Peyer's patch (tissue), 4 donors: ENCODE results near the gene TLR9. TPM values are rescaled to one million over a fixed set of nuclear protein-coding genes. Genes with fewer than 3 reads are reported as not detected.

ENCODE experiments used
- DNase-seq, 3 donors: peaks; one replicate each; pipeline ENCODE4 v3.0.0-alpha.2; 2017 to 2019
- H3K27ac ChIP-seq, 4 donors: fragments of 200-600 bp; sonication (generic); one replicate each; pipeline ENCODE4 v1.5.1; 2016 to 2019
- H3K27me3 ChIP-seq, 2 donors: fragments of 200-600 bp; sonication (generic); one replicate each; pipeline ENCODE4 v1.5.1; 2019
- H3K36me3 ChIP-seq, 3 donors: fragments of 200-600 bp; sonication (generic); one replicate each; pipeline ENCODE4 v1.5.1; 2016 to 2019
- H3K4me1 ChIP-seq, 4 donors: fragments of 200-600 bp; sonication (generic); one replicate each; pipeline ENCODE4 v1.5.1; 2016 to 2019
- H3K4me3 ChIP-seq, 4 donors: fragments of 200-600 bp; sonication (generic); 1 replicate in 3 of 4; 2 replicates in 1 of 4; pipeline ENCODE4 v1.5.1; 2016 to 2019; ENCODE audit warnings: mild to moderate bottlenecking in 1 of 4
- H3K9me3 ChIP-seq, 4 donors: fragments of 200-600 bp; sonication (generic); one replicate each; pipeline ENCODE4 v1.5.1; 2016 to 2019; ENCODE audit warnings: mild to moderate bottlenecking in 1 of 4
- POLR2A ChIP-seq, 2 donors: fragments of 450-650 bp; IDR thresholded peaks; one replicate each; pipeline ENCODE4 v1.5.1; 2017; ENCODE audit warnings: antibody characterized with exemption in 2 of 2, mild to moderate bottlenecking in 2 of 2, moderate library complexity in 2 of 2
- total RNA-seq, 4 donors: library from RNA; depleted of rRNA; stranded (reverse); fragments of >200 nt; gene quantifications; one replicate each; pipeline ENCODE4 v1.1.0, GENCODE V29; 2016
- TF ChIP-seq, protein P1 (sequence below), 6 experiments: fragments of 450-650 bp in 4 of 6; fragments of 200-600 bp in 2 of 6; sonication (generic) in 1 of 6; IDR thresholded peaks; one replicate each; pipeline ENCODE4 v1.5.1; 2017 to 2019; ENCODE audit warnings: antibody characterized with exemption in 6 of 6, mild to moderate bottlenecking in 3 of 6, moderate library complexity in 1 of 6

TLR9 gene
- total RNA-seq, 4 donors from 2014 or later: 0.27 to 1.7 TPM; not detected in 2

DNA sequence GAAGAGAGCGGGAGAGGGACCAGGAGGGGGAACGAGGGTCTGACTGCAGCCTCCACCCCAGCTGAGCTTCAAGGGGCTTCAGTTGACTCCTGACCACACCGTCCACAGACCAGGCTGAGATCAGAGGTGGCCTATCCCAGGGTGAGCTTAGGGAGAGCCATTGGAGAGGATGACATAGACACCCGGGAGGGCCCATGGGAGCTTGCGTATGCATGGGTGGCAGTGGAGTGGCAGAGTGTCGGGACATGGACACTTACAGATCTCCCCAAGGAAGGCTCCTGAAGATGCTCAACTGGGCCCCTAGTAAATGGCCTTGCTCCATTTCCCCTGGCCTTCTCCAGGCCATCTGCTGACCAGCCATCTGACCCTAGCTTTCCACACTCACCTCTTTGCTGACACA lies 40.1 kb downstream of the TLR9 start:
- Histone ChIP-seq H3K36me3 (no peaks in the 10 kb centered on the region), H3K9me3 (no peaks in the 10 kb centered on the region), H3K4me3 (no peak overlapping the region), H3K4me1 (no peaks in the 10 kb centered on the region), H3K27ac (no peak overlapping the region), H3K27me3 (no peaks in the 10 kb centered on the region)
- no peak for DNase-seq
- no peak for TF ChIP-seq POLR2A (IDR thresholded peaks at IDR 0.05)
- TF ChIP-seq, protein P1, sequence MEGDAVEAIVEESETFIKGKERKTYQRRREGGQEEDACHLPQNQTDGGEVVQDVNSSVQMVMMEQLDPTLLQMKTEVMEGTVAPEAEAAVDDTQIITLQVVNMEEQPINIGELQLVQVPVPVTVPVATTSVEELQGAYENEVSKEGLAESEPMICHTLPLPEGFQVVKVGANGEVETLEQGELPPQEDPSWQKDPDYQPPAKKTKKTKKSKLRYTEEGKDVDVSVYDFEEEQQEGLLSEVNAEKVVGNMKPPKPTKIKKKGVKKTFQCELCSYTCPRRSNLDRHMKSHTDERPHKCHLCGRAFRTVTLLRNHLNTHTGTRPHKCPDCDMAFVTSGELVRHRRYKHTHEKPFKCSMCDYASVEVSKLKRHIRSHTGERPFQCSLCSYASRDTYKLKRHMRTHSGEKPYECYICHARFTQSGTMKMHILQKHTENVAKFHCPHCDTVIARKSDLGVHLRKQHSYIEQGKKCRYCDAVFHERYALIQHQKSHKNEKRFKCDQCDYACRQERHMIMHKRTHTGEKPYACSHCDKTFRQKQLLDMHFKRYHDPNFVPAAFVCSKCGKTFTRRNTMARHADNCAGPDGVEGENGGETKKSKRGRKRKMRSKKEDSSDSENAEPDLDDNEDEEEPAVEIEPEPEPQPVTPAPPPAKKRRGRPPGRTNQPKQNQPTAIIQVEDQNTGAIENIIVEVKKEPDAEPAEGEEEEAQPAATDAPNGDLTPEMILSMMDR (IDR thresholded peaks at IDR 0.05): no peak

DNA sequence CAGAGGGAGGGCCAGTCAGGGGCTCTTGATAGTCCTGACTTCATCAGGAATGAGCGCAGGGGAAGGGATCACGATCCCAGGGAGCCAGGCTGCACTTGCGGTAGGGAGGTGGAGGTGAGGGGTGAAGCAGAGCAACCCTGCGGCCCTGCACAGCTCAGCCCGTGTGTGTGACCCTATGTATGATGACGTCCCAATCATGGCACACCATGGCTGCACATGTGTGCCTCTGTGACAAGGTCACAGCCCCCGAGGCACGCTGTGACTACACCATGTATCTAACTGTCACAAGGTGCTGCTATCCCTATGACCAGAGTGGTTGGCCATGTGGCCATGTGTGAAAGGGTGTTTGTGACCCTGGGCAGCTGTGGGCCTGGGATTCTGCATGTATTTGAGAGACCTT lies 40.8 kb downstream of the TLR9 start:
- Histone ChIP-seq H3K9me3 (no peaks in the 10 kb centered on the region), H3K36me3 (no peaks in the 10 kb centered on the region), H3K27ac (no peak overlapping the region), H3K4me1 (no peaks in the 10 kb centered on the region), H3K4me3 (no peak overlapping the region), H3K27me3 (no peaks in the 10 kb centered on the region)
- DNase-seq: no peak
- TF ChIP-seq, protein P1 (IDR thresholded peaks at IDR 0.05): no peak

DNA sequence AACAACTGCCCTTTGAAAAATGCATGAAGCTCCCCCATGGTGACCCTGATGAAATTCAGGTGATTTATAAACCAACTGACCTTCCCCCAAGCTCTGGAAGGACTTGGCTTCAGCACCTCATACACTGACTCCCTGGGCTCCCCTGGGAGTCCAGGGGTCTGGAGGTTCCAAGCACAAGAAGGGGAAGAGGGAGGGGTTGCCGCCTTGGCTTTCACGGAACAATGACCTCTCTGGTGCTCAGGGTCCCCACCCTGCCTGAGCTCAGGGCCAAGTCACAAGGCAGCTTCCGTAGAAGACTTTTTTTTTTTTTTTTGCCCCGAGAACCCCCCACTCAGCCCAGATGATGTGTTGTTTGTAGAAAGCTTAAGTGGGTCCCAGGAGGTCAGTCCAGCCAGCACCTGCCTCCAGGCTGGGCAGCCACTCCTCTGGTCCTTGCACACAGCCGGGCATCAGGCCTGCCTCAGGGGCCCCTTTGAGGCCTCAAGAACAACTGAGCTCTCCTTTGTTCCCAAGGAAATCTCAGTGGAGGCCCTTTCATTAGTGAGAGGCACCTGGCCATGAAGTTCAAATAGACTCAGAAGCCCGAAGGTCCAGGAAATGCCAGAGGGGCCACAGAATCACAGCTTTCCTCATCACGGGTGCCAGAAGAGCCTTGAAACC lies 41.5 kb downstream of the TLR9 start:
- TF ChIP-seq, protein P1 (IDR thresholded peaks at IDR 0.05): no peak
- no peak for TF ChIP-seq POLR2A (IDR thresholded peaks at IDR 0.05)
- Histone ChIP-seq H3K36me3 (no peaks in the 10 kb centered on the region), H3K9me3 (no peaks in the 10 kb centered on the region), H3K4me1 (no peaks in the 10 kb centered on the region), H3K27ac (no peak overlapping the region), H3K4me3 (no peak overlapping the region), H3K27me3 (no peaks in the 10 kb centered on the region)
- no peak for DNase-seq

DNA sequence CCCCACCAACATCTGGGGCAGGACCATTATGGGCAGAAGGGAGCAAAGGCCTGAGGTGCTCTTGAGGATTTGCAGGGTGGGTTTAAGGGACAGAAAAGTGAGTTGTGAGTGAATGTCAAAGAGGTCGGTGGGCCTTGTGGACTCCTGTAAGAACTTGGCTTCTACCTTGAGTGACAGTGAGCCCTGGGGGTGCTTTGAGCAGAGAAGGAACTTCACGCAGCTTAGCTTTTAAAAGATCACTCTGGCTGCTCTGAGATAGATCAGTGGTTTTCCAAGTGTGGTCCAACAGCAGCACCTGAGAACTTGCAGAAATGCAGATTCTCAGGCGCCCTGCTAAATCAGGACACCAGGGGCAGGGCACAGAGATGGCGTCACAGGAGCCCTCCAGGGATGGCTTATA lies 42.8 kb downstream of the TLR9 start:
- no peak for DNase-seq
- no peaks in the 10 kb centered on the region for H3K27me3 ChIP-seq
- no peak overlapping the region for H3K4me3 ChIP-seq
- peak overlapping the region in 2 of 4 donors; percentile 30 to 35 for H3K27ac ChIP-seq
- H3K36me3 ChIP-seq: no peaks in the 10 kb centered on the region
- TF ChIP-seq, protein P1 (IDR thresholded peaks at IDR 0.05): no peak
- TF ChIP-seq POLR2A (IDR thresholded peaks at IDR 0.05): no peak
- H3K4me1 ChIP-seq: no peaks in the 10 kb centered on the region
- H3K9me3 ChIP-seq: no peaks in the 10 kb centered on the region

DNA sequence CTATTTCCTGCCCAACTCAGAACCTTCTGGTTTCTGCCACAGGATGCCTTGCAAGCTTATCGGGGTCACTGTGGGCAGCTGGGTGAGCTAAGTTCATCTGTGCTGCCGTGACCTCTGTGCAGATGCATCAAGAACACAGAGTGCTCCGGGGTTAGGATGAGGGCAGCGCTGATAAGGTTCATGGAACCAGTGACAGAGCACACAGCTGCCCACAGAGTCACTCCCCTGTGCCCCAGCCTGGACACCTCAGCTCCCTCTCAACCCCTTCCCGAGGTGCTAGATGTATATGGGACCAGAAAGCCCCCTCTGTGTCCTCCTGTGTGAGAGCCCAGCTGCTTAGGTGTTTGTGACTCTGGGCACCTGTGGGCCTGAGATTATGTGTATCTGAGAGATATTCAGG lies 43.2 kb downstream of the TLR9 start:
- Histone ChIP-seq H3K27me3 (no peaks in the 10 kb centered on the region), H3K4me1 (no peaks in the 10 kb centered on the region), H3K4me3 (no peak overlapping the region), H3K9me3 (no peaks in the 10 kb centered on the region), H3K27ac (peak overlapping the region in 2 of 4 donors; percentile 30 to 35), H3K36me3 (no peaks in the 10 kb centered on the region)
- TF ChIP-seq POLR2A (IDR thresholded peaks at IDR 0.05): no peak
- TF ChIP-seq, protein P1 (IDR thresholded peaks at IDR 0.05): no peak
- DNase-seq: peak in 1 of 3 donors; percentile 54

DNA sequence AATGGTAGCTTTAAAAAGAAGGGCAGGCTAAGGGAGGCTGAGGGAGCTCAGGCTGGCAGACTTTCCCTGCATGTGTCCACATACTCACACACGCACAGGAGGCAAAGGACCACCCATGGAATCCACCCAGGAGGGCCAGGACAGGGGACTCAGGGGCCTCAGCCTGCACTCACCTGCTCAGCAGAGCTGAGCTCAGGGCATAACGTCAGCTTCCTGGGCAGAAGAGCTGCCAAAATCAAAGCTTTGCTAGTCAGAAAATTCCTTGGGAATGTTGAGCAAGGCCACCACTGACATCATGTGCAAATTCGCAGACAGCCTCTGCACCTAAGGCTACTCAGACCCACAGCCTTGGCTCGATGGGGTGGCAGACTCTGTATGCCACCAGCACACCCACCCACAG lies 43.9 kb downstream of the TLR9 start:
- peak overlapping the region in 1 of 4 donors; percentile 43 for H3K27ac ChIP-seq
- no peak for DNase-seq
- H3K27me3 ChIP-seq: no peaks in the 10 kb centered on the region
- no peaks in the 10 kb centered on the region for H3K9me3 ChIP-seq
- TF ChIP-seq, protein P1 (IDR thresholded peaks at IDR 0.05): no peak
- TF ChIP-seq POLR2A (IDR thresholded peaks at IDR 0.05): no peak
- H3K4me3 ChIP-seq: no peak overlapping the region
- no peaks in the 10 kb centered on the region for H3K36me3 ChIP-seq
- no peaks in the 10 kb centered on the region for H3K4me1 ChIP-seq
